ENCODE data around the gene CEACAM19. TPM values are rescaled to one million over a fixed set of nuclear protein-coding genes. Genes with fewer than 3 reads are reported as not detected.

The CEACAM19 gene
- total and polyA plus RNA-seq, 2 of the 4 experiments (the other 2 are of a cell fraction): 0.72 to 9.3 TPM

- Histone ChIP-seq H3K4me1 (ENCODE audit: control insufficient read depth, insufficient read depth, low read length) (peaks cover 1% of the 10 kb centered on the region; the same call in 1 of the 2 replicates), H2BK15ac (ENCODE audit: low read depth, low read length) (no peak overlapping the region), H2AK5ac (ENCODE audit: low read depth, low read length) (no peak overlapping the region), H3K4ac (ENCODE audit: low read depth, low read length) (no peak overlapping the region), H2AFZ (replicated peaks; ENCODE audit: low read length, poor library complexity) (no peak overlapping the region), H2AK9ac (replicated peaks; ENCODE audit: low read depth, low read length, poor library complexity) (no peak overlapping the region), H4K20me1 (ENCODE audit: insufficient read depth, low read length) (no peaks in the 10 kb centered on the region), H4K5ac (ENCODE audit: low read depth, low read length) (no peak overlapping the region), H4K91ac (ENCODE audit: insufficient read depth, low read depth, low read length) (no peak overlapping the region), H3K23ac (ENCODE audit: low read depth, low read length) (no peak overlapping the region), H2BK20ac (ENCODE audit: low read depth, low read length) (no peak overlapping the region), H3K9me1 (ENCODE audit: insufficient read depth, low read length) (0 out of 2 replicates have a peak, but pooled peaks cover 3% of the 10 kb centered on the region), H3K56ac (ENCODE audit: extremely low read depth, insufficient read depth, low read length) (no peak overlapping the region), H4K8ac (ENCODE audit: low read depth in 2 of 2, low read length in 2 of 2) (no peak overlapping the region), H3K4me3 (ENCODE audit: insufficient read depth, low read depth, low read length) (no peak overlapping the region), H3K79me1 (ENCODE audit: low read depth in 1 of 2, low read length in 2 of 2) (no peaks in the 10 kb centered on the region), H3K27me3 (ENCODE audit: control insufficient read depth, insufficient read depth, low read length) (no peaks in the 10 kb centered on the region), H3K36me3 (ENCODE audit: control insufficient read depth, insufficient read depth, low read length) (no peaks in the 10 kb centered on the region), H3K18ac (ENCODE audit: low read depth, low read length) (no peak overlapping the region), H3K14ac (replicated peaks; ENCODE audit: low read depth, low read length) (no peak overlapping the region), H3K9me3 (ENCODE audit: control insufficient read depth, insufficient read depth, low read length) (no peaks in the 10 kb centered on the region), H3K9ac (ENCODE audit: low read depth, low read length) (no peak overlapping the region), H2BK120ac (ENCODE audit: low read depth, low read length) (no peak overlapping the region), H3K4me2 (ENCODE audit: low read depth, low read length) (no peak overlapping the region), H3K27ac (ENCODE audit: insufficient read depth, low read length) (no peak overlapping the region), H2BK5ac (ENCODE audit: low read depth, low read length, poor library complexity, severe bottlenecking) (no peak overlapping the region)
- dilution Hi-C loops (cut with HindIII; ENCODE audit: low sequenced_read_pairs, unreplicated experiment) (no loop called here), intact Hi-C loops (cut with micrococcal nuclease) (no loop called here), in situ Hi-C loops (cut with MboI; ENCODE audit: low sequenced_read_pairs) (no loop called here)
- ChIA-PET CTCF (no interaction called here), POLR2A (ENCODE audit: unreplicated experiment) (no interaction called here)
- TF ChIP-seq SMC3 (IDR thresholded peaks at IDR 0.05; ENCODE audit: low read depth, low read length): no peak
- TF ChIP-seq, protein P1, sequence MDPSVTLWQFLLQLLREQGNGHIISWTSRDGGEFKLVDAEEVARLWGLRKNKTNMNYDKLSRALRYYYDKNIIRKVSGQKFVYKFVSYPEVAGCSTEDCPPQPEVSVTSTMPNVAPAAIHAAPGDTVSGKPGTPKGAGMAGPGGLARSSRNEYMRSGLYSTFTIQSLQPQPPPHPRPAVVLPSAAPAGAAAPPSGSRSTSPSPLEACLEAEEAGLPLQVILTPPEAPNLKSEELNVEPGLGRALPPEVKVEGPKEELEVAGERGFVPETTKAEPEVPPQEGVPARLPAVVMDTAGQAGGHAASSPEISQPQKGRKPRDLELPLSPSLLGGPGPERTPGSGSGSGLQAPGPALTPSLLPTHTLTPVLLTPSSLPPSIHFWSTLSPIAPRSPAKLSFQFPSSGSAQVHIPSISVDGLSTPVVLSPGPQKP (IDR thresholded peaks at IDR 0.05; ENCODE audit: borderline replicate concordance, low read depth, low read length): no peak
- TF ChIP-seq MAZ (IDR thresholded peaks at IDR 0.05; ENCODE audit: borderline replicate concordance, low read depth, low read length): no peak
- TF ChIP-seq MXI1 (IDR thresholded peaks at IDR 0.05; ENCODE audit: borderline replicate concordance, low read depth, low read length): no peak
- no peak for TF ChIP-seq RAD21 (IDR thresholded peaks at IDR 0.05; ENCODE audit: low read length)
- TF ChIP-seq POLR2A (IDR thresholded peaks at IDR 0.05; ENCODE audit: low read depth, low read length): no peak
- TF ChIP-seq RCOR1 (IDR thresholded peaks at IDR 0.05; ENCODE audit: insufficient replicate concordance, low read length): no peak
- no peak for TF ChIP-seq CEBPB (IDR thresholded peaks at IDR 0.05; ENCODE audit: low read depth, low read length)
- TF ChIP-seq BHLHE40 (IDR thresholded peaks at IDR 0.05; ENCODE audit: low read depth, low read length): no peak
- no peak for TF ChIP-seq FOS (IDR thresholded peaks at IDR 0.05; ENCODE audit: low read depth, low read length)
- TF ChIP-seq, protein P2, sequence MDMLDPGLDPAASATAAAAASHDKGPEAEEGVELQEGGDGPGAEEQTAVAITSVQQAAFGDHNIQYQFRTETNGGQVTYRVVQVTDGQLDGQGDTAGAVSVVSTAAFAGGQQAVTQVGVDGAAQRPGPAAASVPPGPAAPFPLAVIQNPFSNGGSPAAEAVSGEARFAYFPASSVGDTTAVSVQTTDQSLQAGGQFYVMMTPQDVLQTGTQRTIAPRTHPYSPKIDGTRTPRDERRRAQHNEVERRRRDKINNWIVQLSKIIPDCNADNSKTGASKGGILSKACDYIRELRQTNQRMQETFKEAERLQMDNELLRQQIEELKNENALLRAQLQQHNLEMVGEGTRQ (IDR thresholded peaks at IDR 0.05; ENCODE audit: low read depth, low read length): no peak
- TF ChIP-seq MAFK (IDR thresholded peaks at IDR 0.05; ENCODE audit: low read depth, low read length): no peak
- no peak for TF ChIP-seq RFX5 (IDR thresholded peaks at IDR 0.05; ENCODE audit: low read depth, low read length)
- TF ChIP-seq, protein P3, sequence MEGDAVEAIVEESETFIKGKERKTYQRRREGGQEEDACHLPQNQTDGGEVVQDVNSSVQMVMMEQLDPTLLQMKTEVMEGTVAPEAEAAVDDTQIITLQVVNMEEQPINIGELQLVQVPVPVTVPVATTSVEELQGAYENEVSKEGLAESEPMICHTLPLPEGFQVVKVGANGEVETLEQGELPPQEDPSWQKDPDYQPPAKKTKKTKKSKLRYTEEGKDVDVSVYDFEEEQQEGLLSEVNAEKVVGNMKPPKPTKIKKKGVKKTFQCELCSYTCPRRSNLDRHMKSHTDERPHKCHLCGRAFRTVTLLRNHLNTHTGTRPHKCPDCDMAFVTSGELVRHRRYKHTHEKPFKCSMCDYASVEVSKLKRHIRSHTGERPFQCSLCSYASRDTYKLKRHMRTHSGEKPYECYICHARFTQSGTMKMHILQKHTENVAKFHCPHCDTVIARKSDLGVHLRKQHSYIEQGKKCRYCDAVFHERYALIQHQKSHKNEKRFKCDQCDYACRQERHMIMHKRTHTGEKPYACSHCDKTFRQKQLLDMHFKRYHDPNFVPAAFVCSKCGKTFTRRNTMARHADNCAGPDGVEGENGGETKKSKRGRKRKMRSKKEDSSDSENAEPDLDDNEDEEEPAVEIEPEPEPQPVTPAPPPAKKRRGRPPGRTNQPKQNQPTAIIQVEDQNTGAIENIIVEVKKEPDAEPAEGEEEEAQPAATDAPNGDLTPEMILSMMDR (conservative IDR thresholded peaks at IDR 0.05; ENCODE audit: low read depth, low read length): no peak
- TF ChIP-seq CHD1 (IDR thresholded peaks at IDR 0.05; ENCODE audit: low read depth, low read length): no peak
- TF ChIP-seq NFE2L2 (IDR thresholded peaks at IDR 0.05; ENCODE audit: low read depth, low read length): no peak
- WGBS, 2 experiments (ENCODE audit: extremely low coverage in 2 of 2, insufficient read length in 1 of 2): no CpG with 5 or more reads among the region's 5 CpGs
- no peak for DNase-seq
- no TSS peak for BruUV-seq (replicated peaks)
- no peak for ATAC-seq (ENCODE audit: low read depth)
Observed at GRCh38 chr19:44731081-44731480, 59.8 kb downstream of the CEACAM19 start.

Measured in IMR-90 (cell line).